Endodermal cell (in vitro differentiated cells): Measurements from ENCODE around the gene LTC4S. TPM values are rescaled to one million over a fixed set of nuclear protein-coding genes. Genes with fewer than 3 reads are reported as not detected.

ENCODE experiments used
- DNase-seq: peaks from one replicate; pipeline ENCODE4 v3.0.0-alpha.2; 2017
- H3K27ac ChIP-seq: 2 replicates; pipeline ENCODE4 v1.5.1; 2013; ENCODE audit warnings: mild to moderate bottlenecking, low read depth, low read length, moderate library complexity
- H3K27me3 ChIP-seq: 2 replicates; pipeline ENCODE4 v1.6.1; 2013; ENCODE audit warnings: mild to moderate bottlenecking, low read length, moderate library complexity; ENCODE audit not compliant: insufficient read depth, control insufficient read depth, poor library complexity, severe bottlenecking
- H3K36me3 ChIP-seq: 2 replicates; pipeline ENCODE4 v1.7.0; 2013; ENCODE audit warnings: mild to moderate bottlenecking, low read length, moderate library complexity; ENCODE audit not compliant: control insufficient read depth, insufficient read depth
- H3K4me1 ChIP-seq: one replicate; pipeline ENCODE4 v1.7.0; 2013; ENCODE audit warnings: low read length; ENCODE audit not compliant: control insufficient read depth, insufficient read depth
- H3K4me3 ChIP-seq: 2 replicates; pipeline ENCODE4 v1.5.1; 2013; ENCODE audit warnings: mild to moderate bottlenecking, low read length, moderate library complexity
- H3K9ac ChIP-seq: 2 replicates; pipeline ENCODE4 v1.6.1; 2013; ENCODE audit warnings: mild to moderate bottlenecking, low read length, moderate library complexity; ENCODE audit not compliant: poor library complexity, severe bottlenecking; ENCODE audit errors: extremely low read depth
- H3K9me3 ChIP-seq: 2 replicates; pipeline ENCODE4 v1.6.1; 2013; ENCODE audit warnings: mild to moderate bottlenecking, low read length, moderate library complexity; ENCODE audit not compliant: control insufficient read depth
- H3K27ac Mint-ChIP-seq: 2 replicates; pipeline ENCODE4 v1.8.0; 2020; ENCODE audit warnings: mixed read lengths
- H3K27me3 Mint-ChIP-seq: 2 replicates; pipeline ENCODE4 v1.8.0; 2021; ENCODE audit warnings: mild to moderate bottlenecking, mixed read lengths; ENCODE audit not compliant: insufficient read depth
- H3K36me3 Mint-ChIP-seq: 2 replicates; pipeline ENCODE4 v1.8.0; 2020; ENCODE audit warnings: low read depth, mixed read lengths
- H3K4me1 Mint-ChIP-seq: 2 replicates; pipeline ENCODE4 v1.8.0; 2020; ENCODE audit warnings: mixed read lengths
- H3K4me3 Mint-ChIP-seq: 2 replicates; pipeline ENCODE4 v1.8.0; 2020; ENCODE audit warnings: mild to moderate bottlenecking, moderate library complexity, mixed read lengths
- H3K9me3 Mint-ChIP-seq: 2 replicates; pipeline ENCODE4 v1.8.0; 2020; ENCODE audit warnings: mild to moderate bottlenecking, mixed read lengths
- CTCF ChIP-seq: fragments of 200-600 bp; sonication (generic); conservative IDR thresholded peaks from 2 replicates; pipeline ENCODE4 v1.5.0; 2021; ENCODE audit warnings: antibody characterized with exemption, mild to moderate bottlenecking
- WGBS, 2 experiments: methylation state at CpG; one replicate each; pipeline versions ENCODE4 v1.1.5 to v1.1.7; 2013; ENCODE audit warnings: missing lambda C conversion rate in 2 of 2, mixed read lengths in 1 of 2; ENCODE audit not compliant: insufficient coverage in 1 of 2, insufficient read length in 1 of 2; 5-methylcytosine and 5-hydroxymethylcytosine counted together
- total RNA-seq, 2 donors: library from RNA; stranded (reverse); fragmentation: NEBNext Ultra II Directional in 1 of 2; extraction: Animal tissue kit (Norgen Biotek cat#: 25700) in 1 of 2; gene quantifications; 2 replicates in 1 of 2; 3 replicates in 1 of 2; pipeline ENCODE4 v1.2.1, GENCODE V29; 2021

Gene LTC4S
- total RNA-seq, 2 donors from 2014 or later: 5.7 to 6.3 TPM

DNA sequence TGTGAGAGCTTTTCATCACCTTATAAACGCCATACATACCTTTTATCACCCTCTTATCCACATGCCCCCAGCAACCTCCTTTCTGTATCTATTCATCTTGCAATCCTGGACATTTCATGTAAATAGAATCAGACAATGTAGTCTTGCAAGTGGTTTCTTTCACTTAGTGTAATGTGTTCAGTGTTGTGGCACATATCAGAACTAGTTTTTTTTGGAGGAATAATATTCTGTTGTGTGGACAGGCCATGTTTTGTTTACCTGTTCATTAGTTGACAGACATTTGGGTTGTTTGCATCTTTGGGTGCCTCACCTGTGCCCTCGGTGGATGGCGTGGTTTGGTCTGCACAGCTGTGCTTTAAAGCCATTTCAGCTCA lies 28.3 kb downstream of the LTC4S start:
- Histone ChIP-seq H3K4me1 (peaks cover 22% of the 10 kb centered on the region), H3K4me3 (peak overlapping the region; percentile 88), H3K27ac (no peak overlapping the region), H3K9me3 (no peaks in the 10 kb centered on the region), H3K27me3 (no peaks in the 10 kb centered on the region), H3K36me3 (peaks cover 36% of the 10 kb centered on the region), H3K9ac (peak overlapping the region; percentile 93)
- no peaks in the 10 kb centered on the region for H3K27me3 Mint-ChIP-seq
- 85 to 93% methylated on average over 3 of the region's 3 CpGs for WGBS, 2 experiments
- no peak for TF ChIP-seq CTCF
- H3K9me3 Mint-ChIP-seq: no peaks in the 10 kb centered on the region
- H3K4me3 Mint-ChIP-seq: peak overlapping the region; percentile 90
- H3K27ac Mint-ChIP-seq: no peak overlapping the region
- no peak for DNase-seq
- H3K36me3 Mint-ChIP-seq: peaks cover 43% of the 10 kb centered on the region
- peaks cover 29% of the 10 kb centered on the region for H3K4me1 Mint-ChIP-seq

- Histone ChIP-seq H3K9me3 (no peaks in the 10 kb centered on the region), H3K27me3 (no peaks in the 10 kb centered on the region), H3K36me3 (peaks cover 38% of the 10 kb centered on the region), H3K4me1 (peaks cover 22% of the 10 kb centered on the region), H3K4me3 (peak overlapping the region; percentile 88), H3K9ac (no peak overlapping the region), H3K27ac (no peak overlapping the region)
- H3K36me3 Mint-ChIP-seq: peaks cover 48% of the 10 kb centered on the region
- peaks cover 29% of the 10 kb centered on the region for H3K4me1 Mint-ChIP-seq
- no peak for TF ChIP-seq CTCF
- WGBS, 2 experiments: 80% methylated on average over 5 to 8 of the region's 8 CpGs
- H3K27ac Mint-ChIP-seq: peak overlapping the region; percentile 64
- peak; percentile 51 for DNase-seq
- H3K4me3 Mint-ChIP-seq: peak overlapping the region; percentile 90
- H3K9me3 Mint-ChIP-seq: no peaks in the 10 kb centered on the region
- H3K27me3 Mint-ChIP-seq: no peaks in the 10 kb centered on the region
Measured at GRCh38 chr5:179822444-179822990, 28.7 kb downstream of the LTC4S start.

- no peak overlapping the region for H3K4me3 Mint-ChIP-seq
- H3K36me3 Mint-ChIP-seq: peaks cover 63% of the 10 kb centered on the region
- no peaks in the 10 kb centered on the region for H3K9me3 Mint-ChIP-seq
- H3K4me1 Mint-ChIP-seq: peaks cover 19% of the 10 kb centered on the region
- DNase-seq: no peak
- Histone ChIP-seq H3K9ac (no peak overlapping the region), H3K27me3 (no peaks in the 10 kb centered on the region), H3K27ac (no peak overlapping the region), H3K4me3 (no peak overlapping the region), H3K9me3 (no peaks in the 10 kb centered on the region), H3K36me3 (peaks cover 50% of the 10 kb centered on the region), H3K4me1 (peaks cover 21% of the 10 kb centered on the region)
- 92 to 95% methylated on average over 19 to 22 of the region's 22 CpGs for WGBS, 2 experiments
- no peak overlapping the region for H3K27ac Mint-ChIP-seq
- TF ChIP-seq CTCF: no peak
- no peaks in the 10 kb centered on the region for H3K27me3 Mint-ChIP-seq
Measured at GRCh38 chr5:179823937-179824744, 30.4 kb downstream of the LTC4S start.
